Measurements from ENCODE around the gene ZNF668.
"Not testable (repeated sequence)": the region's sequence is repeated elsewhere in the genome, so short reads cannot be mapped to it uniquely, and the experiment has no call there.

Gene ZNF668

GRCh38 chr16:31100876-31101641, 27.0 kb upstream of the ZNF668 start:
- not testable (repeated sequence) for DNase-seq (ENCODE audit: low read depth)

- no peak for DNase-seq (ENCODE audit: low read depth)
These were observed 26.0 kb upstream of the ZNF668 start for GRCh38 chr16:31099860-31100638.

- peak; percentile 87 for DNase-seq (ENCODE audit: low read depth)
These were observed 20.5 kb upstream of the ZNF668 start, which contains the start of gene VKORC1 for GRCh38 chr16:31094424-31095120. TSS of gene VKORC1 (minus strand) at chr16:31094797. CDS start at chr16:31094729, 68 bp downstream.

DNA sequence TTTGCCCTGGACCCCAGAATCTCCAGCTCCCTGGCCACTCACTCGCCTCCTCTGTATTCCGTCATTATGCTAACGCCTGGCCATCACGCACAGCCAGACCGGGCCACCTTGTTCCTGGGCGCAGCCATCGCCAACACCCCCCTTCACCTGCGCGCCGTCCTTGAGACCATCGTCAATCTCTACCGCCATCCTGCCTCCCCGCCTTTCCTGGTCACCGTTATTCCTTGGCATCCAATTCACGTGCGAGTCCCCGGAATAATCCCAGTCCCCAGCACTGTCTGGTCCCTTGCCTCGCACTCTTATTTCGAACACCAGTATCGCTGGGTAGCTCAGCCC, 20.0 kb upstream of the ZNF668 start:
- no peak for DNase-seq (ENCODE audit: low read depth)

DNA sequence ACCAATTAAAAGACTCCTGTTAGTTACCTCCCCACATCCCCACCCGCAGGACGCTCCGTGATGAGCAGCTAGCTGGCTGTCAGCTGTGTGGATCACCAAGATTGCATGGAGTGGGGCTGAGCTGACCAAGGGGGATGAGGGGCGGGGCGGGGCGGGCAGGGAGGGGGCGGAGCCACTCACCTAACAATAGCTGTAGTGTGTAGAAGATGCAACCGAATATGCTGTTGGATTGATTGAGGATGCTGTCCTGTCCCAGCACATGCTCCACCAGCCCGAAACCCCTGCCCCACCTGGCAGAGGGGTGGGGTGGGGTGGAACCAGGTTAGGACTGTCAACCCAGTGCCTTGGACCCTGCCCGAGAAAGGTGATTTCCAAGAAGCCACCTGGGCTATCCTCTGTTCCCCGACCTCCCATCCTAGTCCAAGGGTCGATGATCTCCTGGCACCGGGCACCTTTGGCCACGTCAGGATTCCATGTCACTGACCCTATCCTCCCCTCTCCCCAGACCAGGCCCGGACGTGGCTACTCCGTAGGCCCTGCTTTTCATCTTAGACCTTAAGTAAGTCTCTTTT, 19.2 kb upstream of the ZNF668 start:
- no peak for DNase-seq (ENCODE audit: low read depth)

- no peak for DNase-seq (ENCODE audit: low read depth)
These were observed 18.3 kb upstream of the ZNF668 start for GRCh38 chr16:31092330-31092729.

DNA sequence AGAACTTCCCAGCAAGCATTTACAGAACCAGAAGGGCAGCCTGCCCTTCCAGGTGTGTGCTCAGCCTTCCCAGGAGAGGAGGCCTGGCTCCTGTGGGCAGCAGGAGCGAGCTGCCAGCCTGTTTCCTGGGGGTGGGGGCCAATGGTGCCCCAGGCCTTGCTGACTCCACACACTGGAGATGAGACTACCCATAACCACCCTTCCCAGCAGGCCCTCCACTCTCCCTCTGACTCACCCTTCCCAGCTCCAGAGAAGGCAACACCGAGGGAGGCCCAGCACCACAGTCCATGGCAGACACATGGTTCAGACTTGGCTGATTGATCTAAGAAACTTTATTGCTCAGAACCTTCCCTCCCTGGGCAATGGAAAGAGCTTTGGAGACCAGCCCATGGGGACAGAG, 16.5 kb upstream of the ZNF668 start:
- no peak for DNase-seq (ENCODE audit: low read depth)

- DNase-seq (ENCODE audit: low read depth), result no peak
These were observed 15.2 kb upstream of the ZNF668 start for GRCh38 chr16:31089199-31089598.

- DNase-seq (ENCODE audit: low read depth), result no peak
These were observed 14.6 kb upstream of the ZNF668 start, which contains the start of gene PRSS53 for GRCh38 chr16:31088459-31089183. TSS of gene PRSS53 (minus strand) at chr16:31088943. CDS start at chr16:31088809, 134 bp downstream.

DNA sequence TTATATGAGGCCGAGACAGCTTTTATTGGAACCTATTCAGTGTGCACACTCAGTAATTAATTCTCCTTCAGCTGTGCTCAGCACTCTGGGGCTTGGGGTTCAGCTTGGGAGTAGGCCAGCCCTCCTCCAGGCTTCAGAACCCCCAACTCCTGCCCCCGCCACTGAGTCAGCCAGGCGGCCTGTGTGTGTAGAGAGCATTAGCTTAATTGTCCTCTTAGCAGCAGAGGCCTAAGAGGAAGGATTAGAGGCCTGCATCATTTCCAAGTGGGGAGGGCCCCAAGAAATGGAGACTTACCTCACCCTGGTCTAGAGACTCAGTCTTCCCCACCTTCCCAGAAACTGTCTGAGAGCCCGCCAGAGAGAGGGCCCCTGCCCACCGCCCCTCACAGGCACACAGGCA, 13.9 kb upstream of the ZNF668 start:
- no peak for DNase-seq (ENCODE audit: low read depth)

DNA sequence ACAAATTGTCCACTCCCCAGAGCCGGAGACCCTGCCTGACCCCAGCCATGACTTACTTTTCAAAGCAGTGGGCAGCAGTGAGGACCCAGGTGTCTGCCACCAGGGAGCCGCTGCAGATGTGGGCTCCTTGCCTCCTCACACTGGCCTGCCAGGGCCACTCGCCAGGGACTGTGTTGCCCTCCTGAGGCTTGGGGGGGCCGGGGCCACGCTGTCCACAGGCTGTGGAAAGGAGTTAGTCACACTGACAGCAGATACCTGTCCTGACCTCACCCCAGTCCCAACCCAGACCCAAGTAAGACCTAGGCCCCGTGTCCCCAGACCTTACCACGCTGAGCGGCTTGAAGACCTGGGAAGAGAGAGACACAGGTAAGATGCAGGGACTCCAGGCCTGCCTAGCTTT, 13.4 kb upstream of the ZNF668 start:
- no peak for DNase-seq (ENCODE audit: low read depth)

DNA sequence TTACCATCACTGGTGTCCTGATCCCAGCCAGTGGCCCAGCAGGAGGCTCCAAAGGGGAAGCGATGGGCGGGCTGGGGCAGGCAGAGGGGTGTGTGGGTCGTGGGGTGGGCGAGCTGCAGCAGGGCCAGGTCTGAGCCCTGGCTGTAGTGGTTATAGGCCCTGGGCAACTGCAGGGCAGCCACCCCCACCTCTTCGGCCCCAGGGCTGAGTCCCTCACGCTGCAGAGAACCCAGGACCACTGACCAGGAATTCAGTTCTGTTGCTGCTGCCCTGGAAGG, 12.5 kb upstream of the ZNF668 start:
- no peak for DNase-seq (ENCODE audit: low read depth)

- no peak for DNase-seq (ENCODE audit: low read depth)
These were observed 12.0 kb upstream of the ZNF668 start for GRCh38 chr16:31085873-31086628.

DNA sequence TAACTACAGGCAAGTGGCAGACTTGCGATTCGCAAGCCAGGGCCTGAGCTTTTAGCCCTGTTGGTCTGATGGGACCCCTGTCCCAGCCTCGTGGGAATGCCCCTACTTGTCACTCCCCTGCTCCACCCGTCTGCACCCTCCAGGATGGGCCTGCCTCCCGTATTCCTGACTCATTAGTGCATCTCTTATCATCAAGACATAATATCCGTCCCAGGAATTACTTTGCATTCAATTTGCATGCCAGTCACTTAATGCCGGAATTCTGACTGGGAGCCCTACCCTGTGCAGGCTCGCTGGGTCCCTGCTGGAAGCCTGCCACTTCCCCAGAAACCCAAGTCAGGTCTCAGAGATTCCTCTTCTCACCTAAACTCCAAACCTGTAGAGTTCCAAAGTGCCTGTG, 11.4 kb upstream of the ZNF668 start:
- no peak for DNase-seq (ENCODE audit: low read depth)

GRCh38 chr16:31084584-31085302, 10.7 kb upstream of the ZNF668 start:
- DNase-seq (ENCODE audit: low read depth), result no peak

GRCh38 chr16:31083981-31084380, 9.9 kb upstream of the ZNF668 start:
- no peak for DNase-seq (ENCODE audit: low read depth)

GRCh38 chr16:31083556-31083955, 9.5 kb upstream of the ZNF668 start:
- DNase-seq (ENCODE audit: low read depth), result no peak

DNA sequence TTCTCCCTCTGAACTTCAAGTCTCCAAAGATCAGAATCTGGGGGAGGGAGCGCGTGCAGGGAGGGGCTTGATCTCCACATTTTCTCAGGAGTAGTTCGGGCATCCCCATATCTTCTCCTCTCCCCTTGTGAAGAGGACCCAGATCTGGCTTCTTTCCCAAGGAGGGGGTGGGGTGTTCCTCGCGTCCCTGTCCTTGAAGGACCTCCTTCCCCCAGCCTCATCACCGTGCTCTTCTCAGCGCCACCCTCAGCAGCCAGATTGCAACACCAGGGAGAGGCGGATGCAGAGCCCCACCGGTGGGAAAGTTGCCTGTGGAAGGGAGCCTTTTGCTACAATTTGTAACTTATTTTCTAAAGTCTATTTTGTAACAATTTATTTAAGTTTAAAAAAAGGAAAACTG, 9.0 kb upstream of the ZNF668 start:
- no peak for DNase-seq (ENCODE audit: low read depth)

DNA sequence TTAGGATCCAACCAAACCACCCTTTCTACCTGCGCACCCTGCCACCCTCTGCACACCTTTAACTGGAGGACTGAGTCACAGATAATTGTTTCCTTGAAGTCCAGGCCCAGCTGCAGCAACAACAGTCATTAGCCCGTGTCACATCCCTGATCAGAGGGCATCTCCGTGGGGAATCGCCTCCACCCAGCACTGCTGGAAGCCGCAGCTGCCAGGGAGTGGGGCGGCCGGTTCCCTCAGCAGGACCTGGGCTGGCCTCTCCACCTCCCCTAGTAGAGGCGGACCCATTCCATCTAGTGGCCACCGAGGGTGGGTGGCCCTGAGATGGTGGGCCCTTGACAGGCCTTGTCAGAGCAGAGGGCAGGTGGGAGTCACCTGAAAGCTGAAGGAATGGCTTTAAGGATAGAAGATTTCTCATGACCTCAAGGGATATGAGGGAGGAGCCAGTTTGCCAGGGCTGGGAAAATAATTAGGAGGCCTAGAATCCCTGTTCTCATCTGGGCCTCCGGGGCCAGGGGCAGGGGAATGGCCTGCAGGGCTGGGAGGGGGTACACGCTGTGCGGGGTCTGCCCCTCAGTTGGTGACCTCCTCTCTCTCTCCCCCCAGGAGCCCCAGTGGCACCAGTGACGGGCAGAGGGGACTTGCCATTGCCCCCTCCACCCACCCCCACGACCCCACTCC, 8.5 kb upstream of the ZNF668 start:
- no peak for DNase-seq (ENCODE audit: low read depth)
